ENCODE data around the gene IVNS1ABP. TPM values are rescaled to one million over a fixed set of nuclear protein-coding genes. Genes with fewer than 3 reads are reported as not detected.
A peak's percentile ranks its signal among the peaks of the same experiment; 100 is the strongest.

IVNS1ABP gene
- total and polyA plus RNA-seq, 2 of the 13 experiments (the other 11 are each of a cell fraction or from before 2014, with no cell fraction given): 49.1 to 51.7 TPM

DNA sequence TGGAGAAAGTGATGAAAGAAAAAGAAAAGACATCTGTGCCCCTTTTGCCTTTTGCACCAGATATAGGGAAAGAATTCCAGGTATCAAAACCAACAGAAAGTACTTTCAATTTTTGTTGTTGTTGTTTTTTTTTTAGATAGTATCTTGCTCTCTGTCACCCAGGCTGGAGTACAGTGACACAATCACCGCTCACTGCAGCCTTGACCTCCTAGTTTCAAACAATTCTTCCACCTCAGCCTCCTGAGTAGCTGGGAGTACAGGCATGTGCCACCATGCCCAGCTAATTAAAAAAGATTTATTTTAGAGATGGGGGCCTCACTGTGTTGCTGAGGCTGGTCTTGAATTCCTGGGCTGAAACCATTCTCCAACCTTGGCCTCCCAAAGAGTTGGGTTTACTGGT, 31.3 kb upstream of the IVNS1ABP start (continued):
- TF ChIP-seq SOX13 (IDR thresholded peaks at IDR 0.05): no peak
- peak in 1 of 2 experiments; percentile 65; a peak in 2 of 4 replicates for TF ChIP-seq SOX13 (CRISPR knock-in tag; conservative IDR thresholded peaks at IDR 0.05 in 1 of 2, IDR thresholded peaks at IDR 0.05 in 1 of 2)

- no peaks in the 10 kb centered on the region for H3K27me3 ChIP-seq (ENCODE audit: control insufficient read depth in 1 of 2, insufficient read depth in 2 of 2, low read length in 2 of 2)
- ChIA-PET CTCF (ENCODE audit: low intra/inter-chr PET ratio, low total read pairs) (no interaction called here), POLR2A (interaction anchor here (2.1 kb wide), 1 partner anchor 29 kb away, joined by 6 read pairs; the partner anchor contains the start of gene IVNS1ABP)
- intact Hi-C loops (cut with micrococcal nuclease; ENCODE audit: unreplicated experiment): no loop called here
- no peaks in the 10 kb centered on the region for H3K36me3 ChIP-seq (replicated peaks in 1 of 2; ENCODE audit: control insufficient read depth in 1 of 2, insufficient read depth in 2 of 2, low read length in 2 of 2)
- no peak overlapping the region for H2AFZ ChIP-seq (ENCODE audit: low read length)
- H3K79me2 ChIP-seq (ENCODE audit: insufficient read depth, low read length): no peaks in the 10 kb centered on the region
- H3K4me1 ChIP-seq (ENCODE audit: insufficient read depth, low read length): peaks cover 97% of the 10 kb centered on the region
- DNase-seq (ENCODE audit: low spot score): no peak
- in situ Hi-C loops (cut with HindIII; ENCODE audit: extremely low pct_ligation_motif_present, low pct_unique_long_range_greater_than_20kb): no loop called here
- TF ChIP-seq ZBTB42 (CRISPR knock-in tag; IDR thresholded peaks at IDR 0.05) (no peak), ZNF343 (CRISPR knock-in tag; IDR thresholded peaks at IDR 0.05) (no peak), HNF1A (IDR thresholded peaks at IDR 0.05; ENCODE audit: low read depth) (no peak), HNF1A (CRISPR knock-in tag; IDR thresholded peaks at IDR 0.05; ENCODE audit: borderline replicate concordance) (no peak), ZNF432 (CRISPR knock-in tag; IDR thresholded peaks at IDR 0.05; ENCODE audit: borderline replicate concordance) (no peak)
- no peak overlapping the region for H3K9ac ChIP-seq (ENCODE audit: insufficient read depth, low read depth, low read length)
- no peak overlapping the region for H3K4me2 ChIP-seq (ENCODE audit: low read depth, low read length)
- peak overlapping the region; percentile 26 for H3K27ac ChIP-seq (ENCODE audit: extremely low read length, insufficient read depth, low read length)
- FAIRE-seq: no peak
- H4K20me1 ChIP-seq (ENCODE audit: insufficient read depth, low read length): no peaks in the 10 kb centered on the region
- BruUV-seq (replicated peaks): no TSS peak
- WGBS (ENCODE audit: low lambda C conversion rate): 80% methylated on average over 4 of the region's 4 CpGs
- no peaks in the 10 kb centered on the region for H3K9me3 ChIP-seq (ENCODE audit: low read length)
- ATAC-seq: no peak
- no peak overlapping the region for H3K4me3 ChIP-seq (replicated peaks in 1 of 3; ENCODE audit: insufficient read depth in 1 of 3, low read depth in 2 of 3, low read length in 3 of 3)
Measured at GRCh38 chr1:185345913-185346720, 29.1 kb upstream of the IVNS1ABP start.

Data from HepG2 (cell line).